NCI-H774 (cell line): ENCODE results near the gene BIRC3.
"Not testable (repeated sequence)": the region's sequence is repeated elsewhere in the genome, so short reads cannot be mapped to it uniquely, and the experiment has no call there.

Experiments used
- DNase-seq: peaks from one replicate; lab custom pipeline; 2025; lab: John Stamatoyannopoulos, UW

Gene BIRC3

DNA sequence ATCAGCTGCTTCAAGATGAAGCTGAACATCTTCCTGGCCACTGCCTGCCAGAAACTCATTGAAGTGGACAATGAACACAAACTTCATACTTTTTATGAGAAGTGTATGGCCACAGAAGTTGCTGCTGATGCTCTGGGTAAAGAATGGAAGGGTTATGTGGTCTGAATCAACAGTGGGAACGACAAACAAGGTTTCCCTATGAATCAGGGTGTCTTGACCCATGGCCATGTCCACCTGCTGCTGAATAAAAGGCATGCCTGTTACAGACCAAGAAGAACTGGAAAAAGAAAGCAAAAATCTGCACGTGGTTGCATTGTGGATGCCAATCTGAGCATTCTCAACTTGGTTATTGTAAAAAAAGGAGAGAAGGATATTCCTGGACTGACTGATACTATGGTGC lies 22.2 kb upstream of the BIRC3 start:
- DNase-seq = no peak

DNA sequence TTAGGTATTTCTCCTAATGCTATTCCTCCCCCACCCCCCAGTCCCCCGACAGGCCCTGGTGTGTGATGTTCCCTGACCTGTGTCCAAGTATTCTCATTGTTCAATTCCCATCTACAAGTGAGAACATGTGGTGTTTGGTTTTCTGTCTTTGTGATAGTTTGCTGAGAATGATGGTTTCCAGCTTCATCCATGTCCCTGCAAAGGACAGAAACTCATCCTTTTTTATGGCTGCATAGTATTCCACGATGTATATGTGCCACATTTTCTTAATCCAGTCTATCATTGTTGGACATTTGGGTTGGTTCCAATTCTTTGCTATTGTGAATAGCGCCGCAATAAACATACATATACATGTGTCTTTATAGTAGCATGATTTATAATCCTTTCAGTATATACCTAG lies 20.5 kb upstream of the BIRC3 start:
- DNase-seq = not testable (repeated sequence)

DNA sequence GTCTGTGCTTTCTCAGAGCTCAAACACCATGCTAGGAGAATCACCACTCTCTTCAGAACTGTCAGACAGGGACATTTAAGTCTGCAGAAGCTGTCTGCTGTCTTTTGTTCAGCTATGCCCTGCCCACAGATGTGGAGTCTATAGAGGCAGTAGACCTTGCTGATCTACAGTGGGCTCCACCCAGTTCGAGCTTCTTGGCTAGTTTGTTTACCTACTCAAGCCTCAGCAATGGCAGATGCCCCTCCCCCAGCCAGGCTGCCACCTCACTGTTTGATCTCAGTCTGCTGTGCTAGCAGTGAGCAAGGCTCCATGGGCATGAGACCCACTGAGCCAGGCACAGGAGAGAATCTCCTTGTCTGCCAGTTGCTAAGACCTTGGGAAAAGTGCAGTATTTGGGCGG lies 16.4 kb upstream of the BIRC3 start:
- not testable (repeated sequence) for DNase-seq

DNA sequence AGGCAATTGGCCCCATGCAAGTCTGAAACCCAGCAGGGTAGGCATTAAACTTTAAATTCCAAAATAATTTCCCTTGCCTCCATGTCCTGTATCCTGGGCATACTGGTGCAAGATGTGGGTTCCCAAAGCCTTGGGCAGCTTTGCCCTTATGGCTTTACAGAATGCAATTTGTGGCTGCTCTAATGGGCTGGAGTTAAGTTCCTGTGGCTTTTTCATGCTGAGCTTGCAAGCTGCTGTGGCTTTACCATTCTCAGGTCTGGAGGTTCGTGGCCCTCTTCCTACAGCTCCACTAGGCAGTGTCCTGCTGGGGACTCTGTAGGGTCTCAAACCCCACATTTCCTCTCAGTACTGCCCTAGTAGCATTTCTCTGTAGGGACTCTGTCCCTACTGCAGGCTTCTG lies 15.0 kb upstream of the BIRC3 start:
- no peak for DNase-seq

DNA sequence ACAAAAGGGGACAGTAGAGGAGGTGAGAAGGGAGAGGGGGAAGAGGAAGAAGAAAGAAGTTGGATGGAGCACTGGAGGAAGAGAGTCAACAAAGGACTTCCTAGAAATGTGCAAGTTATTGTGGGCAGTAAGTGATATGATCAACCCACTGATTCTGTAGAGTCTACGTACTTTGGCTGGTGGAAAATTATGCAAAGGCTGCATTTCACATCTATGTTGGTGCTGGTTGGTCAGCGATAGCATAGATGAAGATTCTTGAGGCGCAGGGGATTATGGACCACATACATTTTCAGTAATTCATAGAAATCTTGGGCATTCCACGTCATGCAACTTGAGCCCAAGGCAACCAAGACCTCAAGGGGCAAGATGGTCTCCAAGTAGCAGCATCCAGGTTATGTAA lies 12.6 kb upstream of the BIRC3 start:
- DNase-seq = no peak

DNA sequence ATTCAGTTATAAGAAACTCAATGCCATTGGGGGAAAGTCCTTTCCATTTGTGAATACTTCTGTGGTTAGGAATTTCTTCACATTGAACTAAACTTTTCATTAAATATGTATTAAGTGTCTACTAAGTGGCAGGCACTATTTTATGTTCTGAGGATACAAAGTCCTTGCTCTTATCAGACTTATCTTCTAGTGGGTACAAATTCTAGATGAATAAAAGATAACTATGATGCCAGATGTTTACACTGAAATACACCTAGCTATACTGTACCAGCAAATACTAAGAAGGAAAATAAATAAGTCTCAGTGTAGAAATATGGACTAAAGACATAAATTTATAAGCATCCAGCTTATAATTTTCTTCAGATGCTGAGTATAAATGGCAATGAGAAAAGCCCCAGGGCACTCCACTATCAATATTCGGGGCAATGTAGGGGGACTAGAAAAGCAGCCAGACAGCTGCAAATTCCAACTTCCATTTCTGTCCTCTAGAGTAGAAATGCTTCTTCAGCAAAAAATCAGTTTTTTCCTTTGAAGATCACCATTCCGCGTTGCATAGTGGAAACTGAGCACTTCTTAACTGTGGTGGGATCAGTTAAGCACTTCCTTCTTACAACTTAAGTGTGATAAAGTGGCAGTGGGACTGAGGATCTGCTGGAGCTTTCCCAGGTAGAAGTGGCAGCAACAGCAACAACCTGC lies 11.8 kb upstream of the BIRC3 start:
- DNase-seq = no peak

DNA sequence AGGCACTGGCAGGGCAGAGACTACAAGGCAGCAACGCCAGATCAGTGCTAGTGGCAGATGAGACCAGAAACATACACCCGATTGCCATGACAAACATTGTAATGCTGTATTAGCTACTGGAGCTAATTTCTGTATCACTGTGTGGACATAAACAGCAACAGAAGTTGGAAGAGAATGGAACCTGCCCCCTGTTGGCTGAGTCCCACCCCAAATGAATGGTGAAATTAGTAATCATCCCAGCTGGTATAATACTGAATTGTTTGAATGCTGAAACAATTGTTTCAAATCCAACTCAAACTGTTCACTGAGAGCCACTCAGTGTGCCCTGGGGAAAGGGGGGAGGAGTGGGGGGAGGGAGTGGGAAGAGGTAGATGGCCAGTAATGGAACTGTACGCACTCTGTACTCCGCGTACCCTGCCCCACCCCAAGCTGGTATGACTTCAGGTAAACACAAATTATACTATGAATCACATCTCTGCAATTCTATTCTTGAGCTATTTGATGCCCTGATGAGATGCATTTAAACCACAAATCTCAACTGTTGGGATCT lies 11.2 kb upstream of the BIRC3 start:
- peak; percentile 57 for DNase-seq

DNA sequence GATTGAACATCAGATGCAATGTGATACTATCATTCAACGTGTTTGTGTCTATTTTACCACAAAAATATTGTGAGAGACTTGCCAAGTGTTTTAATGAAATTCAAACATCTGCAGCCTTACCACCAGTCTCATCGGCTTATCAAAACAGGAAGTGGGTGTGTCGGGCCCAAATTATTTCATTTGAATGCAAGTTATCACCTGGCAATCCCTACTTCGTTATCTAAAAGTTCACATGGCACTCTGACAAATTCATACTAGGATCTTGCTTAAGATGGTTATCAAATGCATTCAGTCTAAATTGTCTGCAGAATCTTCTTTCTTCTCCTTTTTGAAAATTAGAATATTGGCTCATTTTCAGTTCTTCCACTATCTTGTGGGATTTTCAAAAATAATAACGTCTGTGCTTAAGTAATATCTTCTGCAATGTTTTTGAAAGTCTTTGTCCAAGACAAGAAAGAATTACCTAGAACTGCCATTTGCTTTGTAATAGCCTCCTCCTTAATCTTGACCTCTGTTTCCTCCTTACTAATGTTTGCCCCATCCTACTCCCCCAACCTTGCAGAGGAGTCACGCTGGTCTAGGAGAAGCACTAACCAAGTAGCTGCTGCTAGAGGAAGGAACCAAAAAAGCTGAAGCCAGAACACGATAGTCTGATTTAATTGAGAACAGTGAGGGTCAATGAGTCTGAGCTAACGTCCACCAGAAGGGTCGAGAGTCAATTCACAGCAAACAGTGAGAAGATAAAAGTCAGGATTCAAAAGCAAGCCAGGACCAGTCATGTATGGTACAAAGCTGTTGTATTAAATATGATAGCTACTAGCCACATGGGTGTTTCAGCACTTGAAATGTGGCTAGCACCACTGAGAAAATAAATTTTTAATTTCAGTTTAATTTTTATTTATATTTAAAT lies 10.2 kb upstream of the BIRC3 start:
- no peak for DNase-seq

DNA sequence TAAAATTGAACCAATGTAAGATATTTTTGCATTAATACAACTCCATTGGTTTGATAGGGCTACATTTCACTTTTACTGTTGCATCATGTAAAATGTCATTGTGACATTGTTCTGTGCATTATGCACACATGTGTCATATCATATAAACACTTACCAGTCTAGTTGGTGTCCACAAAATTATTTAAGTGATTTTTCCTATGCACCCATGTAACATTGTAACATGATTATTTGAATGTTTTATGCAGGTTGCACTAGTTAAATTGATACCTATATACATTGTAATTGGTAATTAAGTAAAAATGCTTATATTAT lies 9.6 kb upstream of the BIRC3 start:
- no peak for DNase-seq

DNA sequence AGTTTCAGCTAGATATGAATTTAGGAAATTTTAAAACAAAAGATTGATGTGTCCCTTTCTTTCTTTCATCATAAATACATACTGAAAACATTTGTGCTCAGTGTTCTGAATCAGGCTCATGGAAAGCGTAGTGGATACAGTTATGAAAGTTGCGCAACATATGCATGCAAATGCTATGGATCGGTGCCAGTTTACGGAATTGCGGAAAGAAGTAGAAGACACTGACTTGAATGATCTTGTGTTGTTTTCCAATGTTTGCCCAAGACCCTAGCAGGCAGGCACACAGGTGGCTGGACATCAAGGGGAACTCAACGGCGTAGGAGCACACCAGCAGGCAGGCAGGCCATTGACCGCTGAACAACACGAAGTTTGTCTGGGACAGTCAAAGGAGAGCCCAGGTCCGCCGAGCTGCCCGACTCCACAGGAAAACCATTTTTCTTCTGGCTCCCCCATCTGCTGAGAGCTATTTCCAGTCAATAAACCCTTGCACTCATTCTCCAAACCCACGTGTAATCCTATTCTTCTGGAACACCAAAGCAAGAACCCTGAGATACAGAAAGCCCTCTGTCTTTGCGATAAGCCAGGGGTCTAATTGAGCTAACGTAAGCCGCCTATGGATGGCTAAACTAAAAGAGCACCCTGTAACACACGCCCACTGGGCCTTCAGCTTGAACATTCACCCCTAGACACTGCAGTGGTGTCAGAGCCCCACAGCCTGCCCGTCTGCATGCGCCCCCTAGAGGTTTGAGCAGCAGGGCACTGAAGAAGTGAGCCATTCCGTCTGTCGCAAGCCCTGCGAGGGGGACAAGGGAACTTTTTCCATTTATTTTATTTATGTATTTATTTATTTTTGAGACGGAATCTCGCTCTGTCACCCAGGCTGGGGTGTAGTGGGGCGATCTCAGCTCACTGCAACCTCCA lies 7.4 kb upstream of the BIRC3 start:
- no peak for DNase-seq

DNA sequence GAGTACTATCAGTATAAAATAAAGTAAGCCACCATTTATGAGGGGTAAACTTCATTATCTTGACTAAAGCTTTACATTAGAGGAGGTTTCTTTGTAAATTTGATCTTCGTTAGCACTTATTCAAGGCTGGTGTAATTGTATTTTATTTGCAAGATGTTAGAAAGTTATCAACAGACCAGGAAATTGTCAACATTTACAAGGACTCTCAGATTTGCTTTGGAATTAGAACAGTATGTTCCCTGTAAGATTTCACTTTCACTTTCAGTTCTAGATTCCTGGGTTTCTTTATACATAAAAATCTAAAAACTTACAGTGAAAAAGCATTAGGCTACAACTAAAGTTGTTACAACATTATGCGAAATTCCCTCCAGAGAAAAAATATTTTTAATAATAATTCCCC lies 4.6 kb upstream of the BIRC3 start:
- peak; percentile 44 for DNase-seq

DNA sequence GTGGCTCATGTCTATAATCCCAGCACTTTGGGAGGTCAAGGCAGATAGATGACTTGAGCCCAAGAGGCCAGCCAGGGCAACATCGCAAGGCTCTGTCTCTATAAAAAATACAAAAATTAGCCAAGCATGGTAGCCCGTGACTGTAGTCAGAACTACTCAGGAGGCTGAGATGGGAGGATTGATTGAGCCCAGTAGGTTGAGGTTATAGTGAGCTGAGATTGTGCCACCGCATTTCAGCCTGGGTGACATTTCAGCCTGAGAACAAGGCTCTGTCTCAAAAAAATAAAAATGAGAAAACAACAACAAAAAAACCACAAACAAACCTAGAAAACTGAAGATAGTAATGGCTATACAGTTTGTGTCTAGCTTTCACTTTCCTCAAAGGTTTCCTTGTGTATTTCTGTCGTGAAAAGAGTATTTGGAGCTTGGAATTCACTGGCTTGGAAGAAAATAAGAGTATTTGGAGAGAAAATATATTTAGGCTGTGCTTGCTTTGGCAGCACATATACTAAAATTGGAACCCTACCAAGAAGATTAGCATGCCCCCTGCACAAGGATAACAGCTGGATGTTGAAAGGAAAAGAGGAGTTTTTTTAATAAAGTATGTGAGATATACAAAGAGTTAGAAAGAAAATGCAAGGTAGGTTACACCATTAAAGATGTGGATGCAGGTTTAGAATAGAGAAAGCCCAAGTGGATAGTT lies 3.9 kb upstream of the BIRC3 start:
- DNase-seq = peak; percentile 46

DNA sequence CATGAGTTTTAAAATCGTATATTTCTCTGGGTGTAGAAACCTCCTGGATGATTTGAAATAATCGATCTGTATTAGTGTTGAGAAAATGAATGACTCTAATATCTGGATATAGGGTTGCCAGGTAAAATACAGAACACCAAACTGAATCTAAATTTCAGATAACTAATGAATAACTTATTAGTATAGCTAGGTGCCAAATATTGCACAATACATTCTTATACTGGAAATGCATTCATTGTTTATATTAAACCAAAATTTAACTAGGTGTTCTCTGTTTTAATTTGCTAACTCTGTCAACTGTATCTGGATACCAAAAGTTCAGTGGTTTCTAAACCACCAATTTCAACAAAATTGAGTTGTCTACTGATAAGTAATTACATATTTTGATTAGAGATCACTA lies 2.5 kb upstream of the BIRC3 start:
- no peak for DNase-seq

DNA sequence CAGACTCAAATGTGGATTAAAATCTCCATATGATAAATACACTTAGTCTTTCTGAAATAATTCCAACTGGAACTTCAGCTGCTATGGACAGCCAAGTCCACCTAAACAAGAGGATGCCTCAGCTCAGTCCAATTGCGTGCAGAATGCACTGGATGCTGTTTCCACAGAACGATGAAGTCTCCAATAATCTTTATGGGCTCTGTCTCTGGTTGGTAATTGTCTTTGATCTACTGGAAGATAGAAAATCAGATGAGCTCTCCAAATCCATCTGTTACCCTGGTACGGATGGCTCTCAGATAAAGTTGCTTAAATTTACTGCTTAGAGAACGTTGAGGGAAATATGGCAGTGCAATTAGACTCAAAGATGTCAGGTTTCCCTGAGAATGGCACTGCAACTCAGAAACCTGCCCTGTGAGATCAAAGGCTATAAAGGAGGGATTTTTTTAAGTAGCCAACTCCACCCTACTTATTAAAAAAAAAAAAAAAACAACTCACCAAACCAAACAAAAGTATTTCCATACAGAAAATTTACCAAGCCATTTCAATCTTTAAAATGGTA lies 859 bp upstream of the BIRC3 start:
- DNase-seq = no peak

DNA sequence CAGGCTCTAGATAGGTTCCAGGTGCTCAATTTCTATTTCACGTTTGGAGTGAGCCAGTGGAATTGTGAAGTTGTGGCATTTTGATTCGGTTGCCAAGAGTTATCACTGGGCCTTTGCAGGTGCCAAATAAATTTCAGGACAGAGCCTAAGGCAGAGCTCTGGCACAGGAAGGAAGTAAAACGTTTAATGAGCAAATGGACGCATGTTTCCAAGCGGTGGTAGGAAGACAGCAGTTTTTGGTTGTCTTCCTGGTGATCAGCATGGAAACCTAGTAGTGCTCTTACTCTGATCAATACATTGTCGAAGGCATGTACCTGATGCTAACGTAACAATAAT lies 452 bp downstream of the BIRC3 start:
- DNase-seq = peak; percentile 50

DNA sequence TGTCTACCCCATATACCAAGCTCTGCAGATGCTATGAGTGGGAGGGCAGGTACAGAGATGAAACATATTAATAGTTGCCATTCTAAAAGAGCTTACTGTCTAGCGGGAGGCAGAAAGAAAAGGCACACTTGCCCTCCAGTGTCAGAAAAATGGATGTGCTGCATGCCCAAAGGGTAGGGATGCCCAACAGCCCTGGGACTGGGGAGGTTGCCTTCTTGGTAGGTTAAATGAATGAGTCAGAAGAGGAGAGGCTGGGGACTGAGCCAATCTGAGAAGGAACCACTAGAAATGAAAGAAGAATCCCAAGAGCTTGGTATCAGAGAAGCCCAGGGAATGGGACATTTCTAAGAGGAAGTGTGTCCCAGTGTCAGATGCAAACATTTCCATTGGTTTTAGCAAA lies 1.2 kb downstream of the BIRC3 start:
- DNase-seq = no peak

DNA sequence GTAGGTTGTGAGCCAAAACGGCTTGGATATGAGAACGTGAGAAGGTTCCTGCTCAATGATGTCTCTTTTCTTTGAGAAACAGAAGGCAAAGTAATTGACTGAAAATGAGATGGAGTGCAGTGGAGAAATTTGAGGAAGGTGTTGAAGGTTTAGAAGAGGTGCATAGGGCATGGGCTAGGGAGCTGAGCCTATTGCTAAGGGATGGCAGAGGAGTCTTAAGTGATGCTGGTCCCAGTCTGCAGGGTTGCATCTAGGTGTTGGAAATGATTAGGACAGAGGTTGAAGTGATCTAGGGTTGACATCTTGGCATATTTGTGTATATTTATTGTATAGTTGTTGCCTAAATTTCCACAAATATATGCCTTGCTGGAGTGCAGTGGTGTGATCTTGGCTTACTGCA lies 2.3 kb downstream of the BIRC3 start:
- no peak for DNase-seq

DNA sequence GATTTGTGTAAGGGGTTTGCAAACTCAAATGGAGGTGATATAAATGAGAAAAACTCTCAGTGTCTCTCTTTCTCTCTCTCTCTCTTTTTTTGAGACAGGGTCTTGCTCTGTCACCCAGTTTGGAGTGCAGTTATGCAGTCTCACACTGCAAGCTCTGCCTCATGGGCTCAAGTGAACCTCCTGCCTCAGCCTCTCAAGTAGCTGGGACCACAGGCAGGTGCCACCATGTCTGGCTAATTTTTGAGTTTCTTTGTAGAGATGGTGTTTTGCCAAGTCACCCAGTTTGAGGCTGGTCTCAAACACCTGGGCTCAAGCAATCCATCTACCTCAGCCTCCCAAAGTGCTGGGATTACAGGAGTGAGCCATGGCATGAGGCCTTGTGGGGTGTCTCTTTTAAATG lies 2.9 kb downstream of the BIRC3 start:
- DNase-seq = no peak

DNA sequence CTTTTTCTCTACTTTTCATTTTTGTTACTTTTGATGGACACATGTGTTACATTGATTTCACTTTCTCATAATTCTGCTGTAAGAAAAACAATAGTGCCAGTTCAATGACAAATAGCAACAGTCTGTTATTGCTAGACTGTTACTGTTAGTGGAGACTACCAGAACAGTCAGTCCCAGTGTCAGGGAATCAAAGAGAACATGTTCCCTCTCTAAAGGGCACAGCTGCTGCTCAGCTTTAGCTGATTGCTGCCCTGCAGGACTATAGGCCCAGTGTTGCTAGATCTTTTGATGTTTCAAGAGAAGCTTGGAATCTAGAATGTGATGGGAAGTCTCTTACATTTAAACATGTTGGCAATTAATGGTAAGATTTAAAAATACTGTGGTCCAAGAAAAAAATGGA lies 3.4 kb downstream of the BIRC3 start:
- DNase-seq = no peak

DNA sequence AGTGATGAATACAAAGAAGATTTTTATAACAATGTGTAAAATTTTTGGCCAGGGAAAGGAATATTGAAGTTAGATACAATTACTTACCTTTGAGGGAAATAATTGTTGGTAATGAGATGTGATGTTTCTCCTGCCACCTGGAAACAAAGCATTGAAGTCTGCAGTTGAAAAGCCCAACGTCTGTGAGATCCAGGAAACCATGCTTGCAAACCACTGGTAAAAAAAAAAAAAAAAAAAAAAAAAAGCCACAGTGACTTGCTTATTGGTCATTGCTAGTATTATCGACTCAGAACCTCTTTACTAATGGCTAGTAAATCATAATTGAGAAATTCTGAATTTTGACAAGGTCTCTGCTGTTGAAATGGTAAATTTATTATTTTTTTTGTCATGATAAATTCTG lies 5.3 kb downstream of the BIRC3 start:
- no peak for DNase-seq

DNA sequence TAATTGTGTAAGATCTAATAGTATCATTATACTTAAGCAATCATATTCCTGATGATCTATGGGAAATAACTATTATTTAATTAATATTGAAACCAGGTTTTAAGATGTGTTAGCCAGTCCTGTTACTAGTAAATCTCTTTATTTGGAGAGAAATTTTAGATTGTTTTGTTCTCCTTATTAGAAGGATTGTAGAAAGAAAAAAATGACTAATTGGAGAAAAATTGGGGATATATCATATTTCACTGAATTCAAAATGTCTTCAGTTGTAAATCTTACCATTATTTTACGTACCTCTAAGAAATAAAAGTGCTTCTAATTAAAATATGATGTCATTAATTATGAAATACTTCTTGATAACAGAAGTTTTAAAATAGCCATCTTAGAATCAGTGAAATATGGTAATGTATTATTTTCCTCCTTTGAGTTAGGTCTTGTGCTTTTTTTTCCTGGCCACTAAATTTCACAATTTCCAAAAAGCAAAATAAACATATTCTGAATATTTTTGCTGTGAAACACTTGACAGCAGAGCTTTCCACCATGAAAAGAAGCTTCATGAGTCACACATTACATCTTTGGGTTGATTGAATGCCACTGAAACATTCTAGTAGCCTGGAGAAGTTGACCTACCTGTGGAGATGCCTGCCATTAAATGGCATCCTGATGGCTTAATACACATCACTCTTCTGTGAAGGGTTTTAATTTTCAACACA lies 6.4 kb downstream of the BIRC3 start:
- DNase-seq = no peak
